Kidney capillary endothelial cell (primary cell): ENCODE measurements around the gene MALAT1.
"Not testable (repeated sequence)": the region's sequence is repeated elsewhere in the genome, so short reads cannot be mapped to it uniquely, and the experiment has no call there.

Source experiments
- DNase-seq: peaks from one replicate; pipeline ENCODE4 v3.0.0-alpha.2; 2018; ENCODE audit warnings: low spot score

MALAT1 gene

DNA sequence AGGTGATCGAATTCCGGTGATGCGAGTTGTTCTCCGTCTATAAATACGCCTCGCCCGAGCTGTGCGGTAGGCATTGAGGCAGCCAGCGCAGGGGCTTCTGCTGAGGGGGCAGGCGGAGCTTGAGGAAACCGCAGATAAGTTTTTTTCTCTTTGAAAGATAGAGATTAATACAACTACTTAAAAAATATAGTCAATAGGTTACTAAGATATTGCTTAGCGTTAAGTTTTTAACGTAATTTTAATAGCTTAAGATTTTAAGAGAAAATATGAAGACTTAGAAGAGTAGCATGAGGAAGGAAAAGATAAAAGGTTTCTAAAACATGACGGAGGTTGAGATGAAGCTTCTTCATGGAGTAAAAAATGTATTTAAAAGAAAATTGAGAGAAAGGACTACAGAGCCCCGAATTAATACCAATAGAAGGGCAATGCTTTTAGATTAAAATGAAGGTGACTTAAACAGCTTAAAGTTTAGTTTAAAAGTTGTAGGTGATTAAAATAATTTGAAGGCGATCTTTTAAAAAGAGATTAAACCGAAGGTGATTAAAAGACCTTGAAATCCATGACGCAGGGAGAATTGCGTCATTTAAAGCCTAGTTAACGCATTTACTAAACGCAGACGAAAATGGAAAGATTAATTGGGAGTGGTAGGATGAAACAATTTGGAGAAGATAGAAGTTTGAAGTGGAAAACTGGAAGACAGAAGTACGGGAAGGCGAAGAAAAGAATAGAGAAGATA, at the start of gene MALAT1:
Gene MALAT1, plus strand, starts transcription at position 69 of the 736 bp plus-strand sequence.
- DNase-seq, result peak; percentile 84

DNA sequence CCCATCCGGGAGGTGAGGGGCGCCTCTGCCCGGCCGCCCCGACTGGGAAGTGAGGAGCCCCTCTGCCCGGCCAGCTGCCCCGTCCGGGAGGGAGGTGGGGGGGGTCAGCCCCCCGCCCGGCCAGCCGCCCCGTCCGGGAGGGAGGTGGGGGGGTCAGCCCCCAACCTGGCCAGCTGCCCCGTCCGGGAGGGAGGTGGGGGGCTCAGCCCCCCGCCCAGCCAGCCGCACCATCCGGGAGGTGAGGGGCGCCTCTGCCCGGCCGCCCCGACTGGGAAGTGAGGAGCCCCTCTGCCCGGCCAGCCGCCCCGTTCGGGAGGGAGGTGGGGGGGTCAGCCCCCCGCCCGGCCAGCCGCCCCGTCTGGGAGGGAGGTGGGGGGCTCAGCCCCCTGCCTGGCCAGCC, 47.5 kb upstream of the MALAT1 start:
- DNase-seq, result not testable (repeated sequence)

DNA sequence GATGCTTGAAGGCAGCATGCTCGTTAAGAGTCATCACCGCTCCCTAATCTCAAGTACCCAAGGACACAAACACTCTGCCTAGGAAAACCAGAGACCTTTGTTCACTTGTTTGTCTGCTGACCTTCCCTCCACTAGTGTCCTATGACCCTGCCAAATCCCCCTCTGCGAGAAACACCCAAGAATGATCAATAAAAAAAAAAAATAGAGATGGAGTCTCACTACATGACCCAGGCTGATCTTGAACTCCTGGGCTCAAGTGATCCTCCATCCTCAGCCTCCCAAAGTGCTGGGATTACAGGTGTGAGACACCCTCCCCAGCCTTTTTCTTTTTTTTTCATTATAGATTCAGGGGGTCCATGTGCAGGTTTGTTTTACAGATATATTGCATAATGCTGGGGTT, 46.6 kb upstream of the MALAT1 start:
- DNase-seq, result not testable (repeated sequence)

DNA sequence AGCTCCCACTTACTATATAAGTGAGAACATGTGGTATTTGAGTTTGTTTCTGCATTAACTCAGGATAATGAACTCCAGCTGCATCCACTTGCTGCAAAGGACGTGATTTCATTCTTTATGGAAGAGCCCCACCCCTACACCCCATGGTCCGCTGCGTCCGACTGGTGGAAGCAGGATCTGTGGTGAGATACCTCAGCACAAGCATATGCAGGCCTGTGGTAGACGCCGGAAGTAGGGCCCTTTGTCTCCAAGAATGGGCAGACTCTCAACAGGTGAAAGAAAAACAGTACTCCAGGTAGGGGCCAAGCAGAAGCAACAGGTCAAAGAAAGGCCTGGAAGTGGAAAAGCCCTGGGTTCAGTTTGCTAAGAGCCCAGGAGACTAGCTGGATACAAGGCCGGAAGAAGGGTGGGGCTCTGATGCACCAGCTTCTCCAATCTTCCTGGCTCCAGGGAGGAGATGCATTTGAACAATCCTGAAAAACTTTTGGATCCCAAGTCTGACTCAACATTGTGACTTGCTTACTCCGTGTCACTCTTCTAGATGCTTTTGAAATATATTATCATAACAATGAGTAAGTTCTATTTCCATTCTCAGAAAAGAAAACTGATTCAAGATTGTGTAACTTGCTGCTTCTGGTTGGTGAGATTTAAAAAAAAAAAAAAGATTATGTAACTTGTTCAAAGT, 45.9 kb upstream of the MALAT1 start:
- DNase-seq, result peak; percentile 60

- no peak for DNase-seq
Observed at GRCh38 chr11:65454311-65454695, 44.5 kb upstream of the MALAT1 start.

- peak; percentile 76 for DNase-seq
Observed at GRCh38 chr11:65454696-65455456, 44.0 kb upstream of the MALAT1 start.

DNA sequence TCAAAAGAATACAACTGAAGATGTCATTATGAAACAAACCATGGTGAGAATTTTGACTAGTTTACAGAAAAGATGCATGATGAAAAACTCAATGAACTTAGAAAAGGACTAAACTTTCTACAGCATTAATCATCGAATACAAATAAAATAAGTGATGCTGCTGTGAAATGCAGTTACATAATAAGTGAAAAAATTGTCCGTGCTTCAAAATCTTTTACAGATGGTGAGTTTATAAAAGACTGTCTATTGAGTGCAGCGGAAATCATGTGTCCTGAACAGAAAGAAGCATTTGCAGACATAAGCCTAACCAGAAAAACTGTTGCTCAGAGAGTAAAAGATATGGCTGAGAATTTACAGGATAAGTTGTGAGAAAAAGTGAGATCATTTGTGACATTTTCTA, 42.4 kb upstream of the MALAT1 start:
- no peak for DNase-seq

DNA sequence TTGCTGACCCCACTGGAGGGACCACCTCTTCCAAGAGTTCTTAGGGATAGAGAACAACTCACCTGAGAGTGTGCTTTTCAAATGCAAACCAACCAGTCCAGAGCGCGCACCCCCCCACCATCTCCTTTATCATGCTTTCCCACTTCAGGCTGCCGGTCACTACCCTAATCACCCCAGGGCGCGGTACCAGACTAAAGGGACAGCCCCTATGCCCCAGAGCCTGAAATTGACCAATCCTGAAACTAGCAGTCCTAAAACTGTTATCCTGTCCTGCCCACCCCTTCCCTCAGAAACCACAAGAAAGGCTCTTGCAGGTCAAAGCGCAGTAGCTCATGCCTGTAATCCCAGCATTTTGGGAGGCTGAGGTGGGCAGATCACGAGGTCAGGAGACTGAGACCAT, 39.3 kb upstream of the MALAT1 start:
- DNase-seq, result no peak

DNA sequence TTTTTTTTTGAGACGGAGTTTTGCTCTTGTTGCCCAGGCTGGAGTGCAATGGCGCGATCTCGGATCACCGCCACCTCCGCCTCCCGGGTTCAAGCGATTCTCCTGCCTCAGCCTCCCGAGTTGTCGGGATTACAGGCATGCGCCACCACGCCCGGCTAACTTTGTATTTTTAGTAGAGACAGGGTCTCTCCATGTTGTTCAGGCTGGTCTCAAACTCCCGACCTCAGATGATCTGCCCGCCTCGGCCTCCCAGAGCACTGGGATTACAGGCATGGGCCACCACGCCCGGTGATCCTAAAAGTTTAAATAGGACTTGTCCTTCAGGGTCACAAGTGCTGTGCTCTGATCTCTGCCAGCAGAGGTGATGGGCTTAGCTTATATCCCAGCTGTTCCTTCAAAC, 33.4 kb upstream of the MALAT1 start:
- DNase-seq, result not testable (repeated sequence)

DNA sequence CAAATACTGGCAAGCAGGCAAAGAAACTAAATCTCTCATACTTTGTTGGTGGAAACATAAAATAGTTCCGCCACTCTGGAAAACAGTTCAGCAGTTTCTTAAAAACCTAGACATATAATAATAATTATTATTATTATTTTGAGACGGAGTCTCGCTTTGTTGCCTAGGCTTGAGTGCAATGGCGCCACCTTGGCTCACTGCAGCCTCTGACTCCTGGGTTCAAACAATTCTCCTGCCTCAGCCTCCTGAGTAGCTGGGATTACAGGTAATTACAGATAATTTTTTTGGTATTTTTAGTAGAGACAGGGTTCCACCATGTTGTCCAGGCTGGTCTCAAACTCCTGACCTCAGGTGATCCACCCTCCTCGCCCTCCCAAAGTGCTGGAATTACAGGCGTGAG, 31.5 kb upstream of the MALAT1 start:
- not testable (repeated sequence) for DNase-seq

DNA sequence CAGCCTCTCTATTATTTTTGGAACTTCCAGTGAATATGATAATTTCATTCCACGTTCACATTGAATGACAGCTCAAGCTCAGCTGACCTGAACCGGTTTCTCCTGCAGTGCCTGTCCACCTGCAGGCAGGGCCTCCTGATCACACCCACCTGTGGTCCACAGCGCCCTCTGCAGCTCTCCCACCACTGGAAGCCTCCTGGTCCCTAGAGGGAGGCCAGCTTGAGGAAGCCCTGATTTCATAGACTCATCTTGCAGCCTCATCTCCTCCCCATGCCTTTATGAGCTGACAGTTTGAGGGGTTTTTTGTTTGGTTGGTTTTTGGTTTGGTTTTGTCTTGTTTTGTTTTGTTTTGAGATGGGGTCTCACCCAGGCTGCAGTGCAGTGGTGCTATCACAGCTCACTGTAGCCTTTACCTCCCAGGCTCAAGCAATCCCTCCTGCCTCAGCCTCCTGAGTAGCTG, 29.9 kb upstream of the MALAT1 start:
- no peak for DNase-seq

DNA sequence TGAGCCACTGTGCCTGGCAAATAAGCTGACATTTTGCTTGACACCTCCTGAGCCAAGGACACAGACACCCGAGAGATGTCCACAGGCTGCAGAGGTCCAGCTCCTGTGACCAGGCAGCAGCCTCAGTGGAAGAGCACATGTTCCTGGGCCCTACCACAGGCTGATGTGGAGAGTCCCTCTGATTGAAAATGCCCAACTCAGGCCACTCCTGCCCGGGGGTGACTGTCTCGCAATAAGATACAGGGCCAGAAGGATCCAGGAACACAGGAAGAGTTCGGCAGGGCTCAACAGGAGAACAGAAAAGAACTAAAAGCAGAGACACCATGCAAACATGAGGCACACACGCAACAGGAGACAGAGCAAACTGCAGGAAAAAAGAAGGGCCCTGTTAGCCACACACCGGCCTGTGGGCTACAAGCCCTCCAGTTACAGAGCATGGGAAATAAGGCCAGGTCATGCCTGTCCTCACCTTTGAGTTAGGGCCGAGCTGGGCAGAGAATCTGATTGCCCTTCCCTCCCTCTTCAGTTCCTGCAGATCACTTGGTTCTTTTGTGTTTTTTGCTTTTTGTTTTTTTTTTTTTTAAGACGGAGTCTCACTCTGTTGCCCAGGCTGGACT, 28.3 kb upstream of the MALAT1 start:
- no peak for DNase-seq

- DNase-seq, result peak; percentile 70
Observed at GRCh38 chr11:65471447-65471891, 27.4 kb upstream of the MALAT1 start.

GRCh38 chr11:65472588-65473277, 26.1 kb upstream of the MALAT1 start:
- DNase-seq, result not testable (repeated sequence)

GRCh38 chr11:65473278-65473860, 25.5 kb upstream of the MALAT1 start:
- DNase-seq, result no peak

DNA sequence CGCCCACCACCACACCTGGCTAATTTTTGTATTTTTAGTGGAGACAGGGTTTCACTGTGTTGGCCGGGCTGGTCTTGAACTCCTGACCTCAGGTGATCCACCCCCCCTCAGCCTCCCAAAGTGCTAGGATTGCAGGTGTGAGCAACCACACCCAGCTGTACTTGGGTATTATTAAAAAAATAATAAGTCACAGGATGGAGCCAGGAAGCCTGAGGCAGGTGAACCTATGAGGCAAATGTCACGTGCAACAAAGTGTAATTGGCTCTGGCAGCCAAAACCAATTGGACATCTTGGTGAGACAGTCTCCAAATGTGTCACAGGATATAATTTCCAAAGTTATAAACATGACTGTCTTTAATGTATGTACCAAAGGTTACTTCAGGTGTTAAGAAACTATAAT, 24.0 kb upstream of the MALAT1 start:
- DNase-seq, result no peak

GRCh38 chr11:65476632-65477148, 22.2 kb upstream of the MALAT1 start:
- DNase-seq, result no peak

GRCh38 chr11:65477149-65477965, 21.5 kb upstream of the MALAT1 start:
- DNase-seq, result peak; percentile 96

- no peak for DNase-seq
Observed at GRCh38 chr11:65478388-65479183, 20.3 kb upstream of the MALAT1 start.
